Amniotic stem cell (primary cell): ENCODE measurements around the gene SMURF1.
"Not testable (repeated sequence)": the region's sequence is repeated elsewhere in the genome, so short reads cannot be mapped to it uniquely, and the experiment has no call there.

Experiments
- DNase-seq: peaks from one replicate; lab custom pipeline; 2025; lab: John Stamatoyannopoulos, UW

Gene SMURF1

DNA sequence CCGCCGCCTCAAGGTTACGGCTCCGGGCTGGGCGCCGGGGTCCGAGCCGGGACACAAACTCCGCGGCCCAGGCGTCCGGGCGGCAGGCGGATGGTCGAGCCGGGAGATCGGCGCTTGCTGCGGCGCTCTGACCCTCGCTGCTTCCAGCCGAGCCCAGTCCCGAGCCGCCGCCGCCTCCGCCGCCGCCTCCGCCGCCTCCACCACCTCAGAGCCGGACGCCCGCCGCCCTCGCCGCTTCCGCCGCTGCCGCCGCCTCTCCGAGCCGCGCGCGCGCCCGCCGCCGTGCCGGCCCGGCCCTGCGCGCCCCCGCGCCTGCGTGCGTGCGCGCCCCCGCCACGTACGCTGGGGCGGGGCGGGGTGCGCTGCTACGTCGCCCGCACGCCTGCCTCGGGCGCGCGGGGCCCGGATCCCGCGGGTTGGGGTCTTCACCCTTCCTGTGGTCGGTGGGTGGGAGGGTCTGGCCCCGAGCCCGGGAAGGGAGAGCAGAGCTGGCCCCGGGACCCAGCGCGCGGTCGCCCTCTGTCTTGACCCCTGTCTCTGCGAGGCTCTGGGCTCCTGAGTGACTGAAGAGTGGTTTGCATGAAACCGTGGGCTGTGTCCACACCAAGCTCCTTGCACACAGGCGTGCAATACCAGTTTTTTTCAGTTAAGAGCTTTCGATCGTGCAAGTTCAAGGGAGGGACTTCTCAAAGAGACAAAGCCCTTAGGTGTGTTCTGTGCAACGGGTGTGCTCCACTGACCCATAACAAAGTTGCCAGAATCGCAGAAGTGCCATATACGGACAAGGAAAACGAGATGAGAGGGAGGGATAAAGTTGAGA, at the start of gene SMURF1:
SMURF1 (minus strand) TSS at position 256 of the 820 bp plus-strand sequence. CDS start 328 bp downstream, outside the sequence.
- DNase-seq = peak; percentile 38

DNA sequence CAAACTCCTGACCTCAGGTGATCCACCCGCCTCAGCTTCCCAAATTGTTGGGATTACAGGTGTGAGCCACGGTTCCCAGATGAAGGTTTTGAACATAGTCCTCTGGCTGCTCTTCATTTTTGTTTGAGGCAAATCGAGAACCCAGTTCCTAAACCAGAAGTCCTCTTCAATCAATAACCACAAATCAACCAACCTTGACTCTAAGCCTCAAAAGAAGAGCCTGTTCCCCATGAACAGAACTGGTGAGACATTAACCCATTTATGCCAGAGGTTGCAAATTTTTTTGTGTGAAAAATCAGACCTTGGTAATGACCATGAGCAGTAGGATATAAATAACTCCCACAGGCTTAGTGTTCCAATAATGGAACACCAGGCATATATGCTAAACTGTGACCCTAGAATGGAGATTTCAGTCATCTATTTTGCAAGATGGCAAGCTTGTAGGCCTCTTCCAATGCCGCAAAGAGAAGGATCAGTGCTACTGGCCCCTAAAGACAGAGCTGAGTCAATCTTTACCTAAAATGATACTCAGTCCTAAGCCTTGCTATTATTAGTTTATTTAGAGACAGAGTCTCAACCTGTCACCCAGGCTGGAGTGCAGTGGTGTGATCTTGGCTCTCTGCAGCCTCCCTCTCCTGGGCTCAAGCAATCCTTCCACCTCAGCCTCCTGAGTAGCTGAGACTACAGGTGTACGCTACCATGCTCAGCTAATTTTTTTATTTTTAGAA, 48.1 kb upstream of the SMURF1 start:
- no peak for DNase-seq

DNA sequence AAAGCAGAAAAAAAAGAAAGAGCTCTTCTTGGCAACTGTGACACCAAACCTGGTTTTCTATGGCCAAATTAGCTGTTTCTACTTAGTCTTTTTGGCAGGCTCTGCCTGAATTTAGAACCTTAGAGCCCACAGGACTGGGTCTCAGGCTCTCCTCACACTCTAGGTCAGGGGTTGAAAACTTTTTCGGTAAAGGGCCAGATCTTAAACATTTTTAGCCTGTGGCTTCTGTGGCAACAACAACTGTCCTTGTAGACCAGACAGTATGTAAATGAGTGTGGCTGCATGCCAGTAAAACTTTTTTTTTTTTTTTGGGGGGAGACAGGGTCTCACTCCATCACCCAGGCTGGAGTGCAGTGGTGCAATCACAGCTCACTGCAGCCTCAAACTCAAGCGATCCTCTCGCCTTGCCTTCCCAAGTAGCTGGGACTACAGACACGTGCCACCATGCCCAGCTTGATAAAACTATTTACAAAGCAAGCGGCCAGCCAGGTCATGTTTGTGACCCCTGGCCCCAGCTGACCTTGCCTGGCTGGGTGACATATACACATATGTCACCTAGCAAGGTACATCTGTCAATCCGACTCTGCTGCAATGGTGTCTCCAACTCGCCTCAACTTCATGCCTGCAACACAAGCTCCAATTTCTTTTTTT, 46.6 kb upstream of the SMURF1 start:
- DNase-seq = no peak

DNA sequence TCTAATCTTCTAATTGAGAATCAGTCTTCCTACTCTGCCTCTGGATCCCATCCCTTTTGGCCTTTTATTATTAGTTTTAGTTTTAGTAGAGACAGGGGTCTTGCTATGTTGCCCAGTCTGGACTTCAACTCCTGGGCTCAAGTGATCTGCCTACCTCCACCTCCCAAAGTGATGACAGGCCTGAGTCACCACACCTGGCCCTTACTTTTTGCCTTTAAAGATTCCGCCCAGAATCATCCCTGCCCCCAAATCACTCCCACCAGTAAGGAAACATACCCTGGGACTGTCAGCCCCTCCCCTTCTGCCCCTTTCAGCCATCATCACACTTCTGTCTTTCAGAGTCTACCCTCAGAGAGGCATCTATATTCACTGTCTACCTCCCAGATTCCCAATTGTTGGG, 45.3 kb upstream of the SMURF1 start:
- no peak for DNase-seq

DNA sequence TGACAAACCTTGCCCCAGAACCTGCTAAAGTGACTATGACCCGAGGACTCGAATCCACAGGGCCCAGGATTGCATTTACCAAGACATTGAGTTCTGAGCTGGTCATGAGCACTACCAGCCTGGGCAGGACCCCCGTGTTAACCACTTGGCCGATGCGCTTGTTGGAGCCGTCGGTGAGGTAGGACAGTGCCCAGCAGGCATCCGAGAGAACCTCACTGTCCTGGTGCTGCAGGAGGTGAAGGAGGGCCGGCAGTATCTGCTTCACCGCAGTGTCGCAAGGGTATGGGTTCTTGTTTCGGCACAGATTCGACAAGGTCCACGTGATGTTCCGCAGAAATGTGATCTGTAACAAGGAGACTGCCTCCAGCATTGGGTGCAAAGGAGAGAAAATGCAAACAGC, 44.3 kb upstream of the SMURF1 start:
- DNase-seq = no peak

DNA sequence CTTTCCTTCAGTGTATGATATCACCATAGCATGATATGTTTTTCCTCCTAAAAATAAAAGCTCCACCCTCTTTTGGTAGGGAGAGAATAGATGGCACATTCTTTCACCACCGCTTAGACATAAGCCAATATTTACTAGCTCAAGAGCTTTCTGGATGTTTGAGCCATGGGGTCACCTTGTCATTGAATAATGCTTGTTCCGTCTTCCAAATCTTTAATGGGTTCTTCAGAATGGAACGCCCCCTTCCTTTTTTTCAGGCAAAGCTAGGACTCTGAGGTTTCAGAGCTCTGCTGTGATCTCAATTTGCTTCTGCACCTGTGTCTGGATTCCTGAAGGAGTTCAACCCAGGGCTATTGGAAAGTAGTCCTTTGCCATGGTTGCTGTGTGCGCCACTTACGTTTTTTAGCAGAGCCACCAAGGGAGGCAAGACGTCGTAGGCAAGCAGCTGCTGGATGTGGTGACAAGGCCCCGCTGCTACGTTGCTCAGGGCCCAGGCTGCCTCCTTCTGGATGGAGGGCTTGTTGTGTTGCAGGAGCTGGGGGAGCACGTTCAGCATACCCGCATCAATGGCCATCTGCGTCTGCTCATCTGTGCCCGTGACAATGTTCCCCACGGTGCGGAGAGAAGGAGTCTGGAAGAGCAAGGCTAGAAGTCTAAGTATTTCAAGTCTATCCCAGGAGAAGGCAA, 40.8 kb upstream of the SMURF1 start:
- DNase-seq = no peak

DNA sequence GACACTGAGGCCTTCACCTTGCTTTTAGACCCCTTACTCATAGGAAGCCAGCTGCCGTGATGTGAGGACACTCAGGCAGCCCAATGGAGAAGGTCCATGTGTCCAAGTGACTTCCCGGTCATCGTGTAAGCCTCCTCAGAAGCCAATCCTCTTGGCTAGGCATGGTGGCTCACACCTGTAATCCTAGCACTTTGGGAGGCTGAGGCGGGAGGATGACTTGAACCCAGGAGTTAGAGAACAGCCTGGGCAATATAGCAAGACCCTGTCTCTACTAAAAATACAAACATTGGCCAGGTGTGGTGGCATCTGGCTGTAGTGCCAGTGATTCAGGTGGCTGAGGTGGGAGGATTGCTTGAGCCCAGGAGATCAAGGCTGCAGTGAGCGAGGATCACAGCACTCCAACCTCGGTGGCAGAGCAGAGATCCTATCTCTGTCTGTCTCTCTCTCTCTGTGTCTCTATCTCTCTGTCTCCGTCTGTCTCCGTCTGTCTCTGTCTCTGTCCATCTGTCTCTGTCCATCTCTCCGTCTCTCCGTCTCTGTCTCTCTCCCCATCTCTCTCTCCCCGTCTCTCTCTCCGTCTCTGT, 36.3 kb upstream of the SMURF1 start:
- no peak for DNase-seq

DNA sequence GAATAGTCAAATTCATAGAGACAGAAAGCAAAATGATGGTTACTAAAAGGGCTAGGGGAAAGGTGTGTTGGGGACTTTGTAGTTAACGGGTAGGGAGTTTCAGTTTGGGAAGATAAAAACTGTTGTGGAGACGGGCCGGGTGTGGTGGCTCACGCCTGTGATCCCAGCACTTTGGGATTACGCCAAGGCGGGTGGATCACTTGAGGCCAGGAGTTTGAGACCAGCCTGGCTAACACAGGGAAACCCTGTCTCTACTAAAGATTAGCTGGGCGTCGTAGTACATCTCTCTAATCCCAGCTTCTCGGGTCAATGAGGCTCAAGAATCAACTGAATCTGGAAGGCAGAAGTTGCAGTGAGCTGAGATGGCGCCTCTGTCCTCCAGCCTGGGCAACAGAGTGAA, 33.3 kb upstream of the SMURF1 start:
- DNase-seq = no peak

DNA sequence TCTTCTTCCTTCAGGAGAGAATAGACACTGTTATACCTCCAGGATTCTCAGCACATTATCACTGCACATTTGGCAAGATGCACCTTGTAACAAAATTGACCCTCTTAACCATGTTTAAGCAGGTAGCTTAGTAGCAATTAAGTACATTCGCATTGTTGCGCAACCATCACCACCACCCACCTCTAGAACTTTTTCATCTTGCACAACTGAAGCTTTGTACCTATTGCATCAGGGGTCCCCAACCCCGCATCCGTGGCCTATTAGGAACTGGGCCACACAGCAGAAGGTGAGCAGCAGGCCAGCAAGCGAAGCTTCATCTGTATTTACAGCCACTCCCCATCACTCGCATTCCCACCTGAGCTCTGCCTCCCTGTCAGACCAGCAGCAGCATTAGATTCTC, 29.9 kb upstream of the SMURF1 start:
- no peak for DNase-seq

DNA sequence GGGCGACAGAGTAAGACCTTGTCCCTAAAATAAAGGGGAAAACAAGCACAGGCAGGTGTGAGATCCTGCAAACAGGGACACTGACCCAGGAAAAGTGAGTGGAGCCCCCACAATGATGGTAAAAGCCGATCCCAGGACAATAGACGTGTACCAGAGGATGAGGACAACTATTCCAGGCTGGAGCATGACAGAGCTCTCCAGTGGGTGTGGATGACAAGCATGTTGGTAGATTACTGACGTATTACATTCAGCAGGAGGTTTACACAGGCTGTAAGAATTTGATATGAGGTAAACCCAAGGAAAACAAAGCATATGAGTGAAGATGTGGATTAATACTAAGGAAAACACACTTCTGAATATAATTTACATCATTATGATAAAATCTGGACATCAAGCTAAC, 27.8 kb upstream of the SMURF1 start:
- DNase-seq = no peak

DNA sequence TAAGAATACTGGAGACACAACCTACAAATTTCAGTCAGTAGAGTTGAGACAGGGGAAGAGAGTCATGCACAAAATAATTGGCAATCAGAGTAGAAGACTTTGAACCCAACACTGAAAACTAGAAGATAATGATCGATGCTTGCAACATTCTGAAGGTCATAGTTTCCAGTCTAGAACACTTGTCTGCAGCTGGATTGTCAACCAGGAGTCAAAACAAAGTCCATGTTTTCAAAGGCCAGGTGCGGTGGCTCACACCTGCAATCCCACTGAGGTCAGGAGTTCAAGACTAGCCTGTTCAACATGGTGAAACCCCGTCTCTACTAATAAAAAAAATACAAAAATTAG, 26.8 kb upstream of the SMURF1 start:
- DNase-seq = no peak

DNA sequence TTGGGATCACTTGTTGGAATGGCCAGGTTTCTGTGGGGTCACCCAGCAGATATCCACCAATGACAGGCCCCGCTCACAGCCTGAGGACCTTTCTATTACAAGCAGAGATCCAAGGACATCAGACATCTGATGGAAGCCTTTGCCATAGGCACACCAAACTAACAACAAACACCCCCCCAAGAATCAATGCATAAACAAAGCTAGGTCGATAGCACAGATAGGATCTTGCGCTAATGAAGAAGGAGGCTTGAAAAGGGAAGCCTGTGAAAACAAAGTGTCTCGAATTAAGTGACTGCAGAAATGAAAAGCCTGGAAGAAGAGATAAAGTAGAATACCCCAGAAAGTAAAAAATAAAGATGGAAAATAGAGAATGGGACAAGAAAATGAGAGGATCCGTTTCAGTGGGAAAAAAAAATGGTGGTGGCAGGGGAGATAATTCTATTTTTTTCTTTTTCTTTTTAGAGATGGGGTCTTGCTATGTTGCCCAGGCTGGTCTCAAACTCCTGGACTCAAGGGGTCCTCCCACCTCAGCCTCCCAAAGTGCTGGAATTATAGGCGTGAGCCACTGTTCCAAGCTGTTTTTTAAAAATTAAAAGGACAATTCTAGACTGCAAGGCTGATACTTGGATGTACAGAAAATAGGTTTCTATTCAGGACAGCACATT, 26.3 kb upstream of the SMURF1 start:
- DNase-seq = no peak

DNA sequence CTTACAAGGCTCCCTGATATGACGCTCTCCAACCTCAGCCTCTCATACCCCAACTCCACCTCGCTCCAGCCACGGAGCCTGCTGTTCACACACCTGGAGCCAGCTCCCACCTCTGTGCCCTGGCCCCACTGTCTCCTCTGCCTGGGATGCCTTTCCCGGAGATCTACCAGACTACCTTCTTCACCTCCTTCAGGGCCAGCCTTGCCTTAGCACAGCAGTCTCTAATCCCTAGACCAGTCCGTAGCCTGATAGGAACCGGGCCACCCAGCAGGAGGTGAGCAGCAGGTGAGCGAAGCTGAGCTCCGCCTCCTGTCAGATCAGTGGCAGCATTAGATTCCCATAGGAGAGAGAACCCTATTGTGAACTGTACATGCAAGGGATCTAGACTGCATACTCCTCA, 23.2 kb upstream of the SMURF1 start:
- DNase-seq = no peak

DNA sequence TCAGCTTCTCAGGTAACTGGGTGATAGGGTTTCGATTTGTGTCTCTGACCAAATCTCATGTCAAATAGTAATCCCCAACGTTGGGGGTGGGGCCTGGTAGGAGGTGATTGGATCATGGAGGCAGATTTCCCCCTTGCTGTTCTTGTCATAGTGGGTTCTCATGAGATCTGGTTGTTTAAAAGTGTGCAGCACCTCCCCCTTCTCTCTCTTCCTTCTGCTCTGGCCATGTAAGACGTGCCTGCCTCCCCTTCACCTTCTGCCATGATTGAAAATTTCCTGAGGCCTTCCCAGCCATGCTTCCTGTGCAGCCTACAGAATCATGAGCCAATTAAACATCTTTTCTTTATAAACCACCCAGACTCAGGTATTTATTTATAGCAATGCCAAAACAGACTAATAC, 21.9 kb upstream of the SMURF1 start:
- DNase-seq = no peak

DNA sequence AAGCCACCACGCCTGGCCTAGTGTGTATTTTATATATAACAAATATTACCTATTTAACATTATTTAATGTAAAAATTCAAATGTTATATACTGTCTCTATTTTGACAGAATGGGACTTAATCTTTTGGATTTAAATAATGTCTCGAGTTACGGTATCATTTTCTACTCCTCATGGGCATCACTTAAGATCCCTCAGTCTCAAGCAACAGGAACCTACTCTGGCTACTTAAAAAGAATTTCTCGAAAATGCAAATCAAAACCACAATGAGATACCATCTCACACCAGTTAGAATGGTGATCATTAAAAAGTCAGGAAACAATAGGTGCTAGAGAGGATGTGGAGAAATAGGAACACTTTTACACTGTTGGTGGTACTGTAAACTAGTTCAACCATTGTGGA, 19.8 kb upstream of the SMURF1 start:
- DNase-seq = not testable (repeated sequence)

DNA sequence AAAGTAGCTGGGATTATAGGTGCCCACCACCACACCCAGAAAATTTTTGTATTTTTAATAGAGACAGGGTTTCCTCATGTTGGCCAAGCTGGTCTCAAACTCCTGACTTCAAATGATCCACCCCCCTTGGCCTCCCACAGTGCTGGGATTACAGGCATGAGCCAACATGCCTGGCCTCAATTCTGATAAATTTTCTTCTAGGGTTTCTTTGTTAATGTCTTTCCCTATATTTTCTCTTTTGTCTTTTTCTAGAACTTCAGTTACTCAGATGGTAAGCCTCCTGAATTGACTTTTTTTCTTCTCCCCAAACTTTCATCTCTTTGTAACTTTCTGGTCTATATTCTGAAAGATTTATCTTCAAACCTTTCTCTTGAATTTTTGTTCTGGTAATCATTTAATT, 12.7 kb upstream of the SMURF1 start:
- no peak for DNase-seq

DNA sequence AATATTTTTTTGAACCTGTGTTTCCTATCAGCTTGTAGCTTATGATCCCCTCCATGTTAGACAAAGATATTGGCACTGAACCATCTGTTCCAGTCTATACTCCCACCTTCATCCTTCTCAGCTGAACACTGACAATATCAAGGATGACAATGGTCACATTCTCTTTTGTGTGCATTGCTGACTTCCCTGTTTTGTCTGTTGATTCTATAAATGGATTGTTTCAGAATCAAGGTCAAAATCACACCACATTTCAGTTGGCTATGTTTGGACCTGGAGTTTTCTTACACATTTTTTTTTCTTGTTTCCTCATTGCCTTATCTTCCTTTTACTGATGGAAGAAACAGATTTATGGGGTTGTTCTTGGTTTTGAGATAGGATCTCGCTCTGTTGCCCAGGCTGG, 11.3 kb upstream of the SMURF1 start:
- DNase-seq = no peak

DNA sequence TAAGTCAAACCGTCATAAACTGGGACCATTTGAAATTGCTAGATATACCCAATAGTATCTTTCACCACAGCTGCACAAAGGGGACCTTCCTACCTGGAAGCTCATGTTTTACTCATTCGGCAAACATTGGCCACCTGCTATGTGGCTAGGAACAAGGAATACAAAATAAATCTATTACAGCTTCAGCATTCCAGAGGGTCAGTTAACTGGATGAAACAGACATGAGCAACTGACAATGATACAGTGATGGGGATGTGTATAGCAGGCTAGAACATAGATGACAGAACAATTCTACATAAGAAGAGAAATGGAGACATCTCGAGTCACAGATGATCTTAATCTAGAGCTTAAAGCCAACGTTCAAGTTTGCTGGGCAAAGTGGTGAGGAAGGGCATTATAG, 3.1 kb upstream of the SMURF1 start:
- DNase-seq = no peak

DNA sequence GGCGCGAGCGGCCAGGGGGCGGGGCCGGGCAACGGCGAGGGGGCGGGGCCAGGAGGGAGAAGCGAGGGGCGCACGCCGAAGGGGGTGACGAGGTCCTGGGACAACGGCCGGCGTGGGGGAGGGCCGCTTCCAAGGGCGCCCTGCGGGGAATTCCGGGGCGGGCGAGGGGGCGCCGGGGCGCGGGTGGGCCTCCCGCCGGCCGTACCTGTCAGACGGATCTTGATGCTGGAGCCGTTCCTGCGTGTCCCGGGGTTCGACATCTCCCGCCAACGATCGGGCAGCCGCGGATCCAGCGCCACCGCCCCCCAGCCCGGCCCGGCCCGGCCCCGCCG, 421 bp downstream of the SMURF1 start:
- DNase-seq = no peak

DNA sequence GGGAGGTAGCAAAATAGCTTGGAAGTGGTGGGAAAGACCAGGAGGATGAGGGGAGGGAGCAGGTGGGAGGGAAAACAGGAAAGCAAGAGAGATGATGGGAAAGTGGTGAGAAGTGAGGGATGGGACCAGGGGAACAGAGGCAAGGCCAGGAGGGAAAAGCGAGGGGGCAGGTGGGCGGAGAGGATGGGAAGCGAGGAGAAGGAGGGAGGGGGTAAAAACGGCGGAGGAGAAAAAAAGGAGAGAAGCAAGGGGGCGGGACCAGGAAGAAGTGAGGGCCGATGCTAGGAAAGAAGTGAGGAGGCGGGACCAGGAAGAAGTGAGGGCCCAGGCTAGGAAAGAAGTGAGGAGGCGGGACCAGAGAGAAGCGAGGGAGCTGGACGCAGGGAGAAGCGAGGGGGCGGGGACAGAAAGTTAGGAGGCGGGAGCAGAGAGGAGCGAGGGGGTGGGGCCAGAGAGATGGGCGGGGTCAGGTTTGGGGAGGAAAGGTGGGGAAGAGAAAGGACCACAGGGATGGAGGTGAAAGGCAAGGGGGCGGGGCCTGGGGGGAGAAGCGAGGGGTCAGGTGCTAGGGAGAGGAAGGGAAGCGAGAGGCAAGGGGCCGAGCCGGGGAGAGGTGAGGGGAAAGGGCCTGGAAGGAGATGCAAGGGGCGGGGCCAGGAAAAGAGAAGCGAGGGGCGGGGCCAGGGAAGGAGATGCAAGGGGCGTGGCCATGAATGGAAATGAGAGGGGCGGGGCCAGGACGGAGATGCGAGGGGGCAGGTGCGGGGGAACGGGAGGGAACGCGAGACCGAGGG, 984 bp downstream of the SMURF1 start:
- peak; percentile 90 for DNase-seq
